ENCODE data around the gene ANKS1B. TPM values are rescaled to one million over a fixed set of nuclear protein-coding genes. Genes with fewer than 3 reads are reported as not detected.

The ANKS1B gene
- total and polyA plus RNA-seq, 2 of the 4 experiments (the other 2 are of a cell fraction) = 0.17 to 0.18 TPM

- dilution Hi-C loops (cut with HindIII; ENCODE audit: low sequenced_read_pairs, unreplicated experiment) = no loop called here
- intact Hi-C loops (cut with micrococcal nuclease) = no loop called here
- no peak overlapping the region for H3K4me3 ChIP-seq (ENCODE audit: insufficient read depth, low read depth, low read length)
- no peaks in the 10 kb centered on the region for H4K20me1 ChIP-seq (ENCODE audit: insufficient read depth, low read length)
- TF ChIP-seq ELK1 (IDR thresholded peaks at IDR 0.05; ENCODE audit: borderline replicate concordance, low read depth, low read length) = no peak
- no peak for TF ChIP-seq RAD21 (IDR thresholded peaks at IDR 0.05; ENCODE audit: low read length)
- no peak for TF ChIP-seq BHLHE40 (IDR thresholded peaks at IDR 0.05; ENCODE audit: low read depth, low read length)
- no peak for TF ChIP-seq POLR2A (IDR thresholded peaks at IDR 0.05; ENCODE audit: low read depth, low read length)
- TF ChIP-seq FOS (IDR thresholded peaks at IDR 0.05; ENCODE audit: low read depth, low read length) = no peak
- TF ChIP-seq CTCF (conservative IDR thresholded peaks at IDR 0.05; ENCODE audit: low read depth, low read length) = no peak
- no peak for TF ChIP-seq CHD1 (IDR thresholded peaks at IDR 0.05; ENCODE audit: low read depth, low read length)
- TF ChIP-seq MXI1 (IDR thresholded peaks at IDR 0.05; ENCODE audit: borderline replicate concordance, low read depth, low read length) = no peak
- no peak for TF ChIP-seq MAZ (IDR thresholded peaks at IDR 0.05; ENCODE audit: borderline replicate concordance, low read depth, low read length)
- TF ChIP-seq MAFK (IDR thresholded peaks at IDR 0.05; ENCODE audit: low read depth, low read length) = no peak
- TF ChIP-seq RFX5 (IDR thresholded peaks at IDR 0.05; ENCODE audit: low read depth, low read length) = no peak
- no peak overlapping the region for H4K8ac ChIP-seq (ENCODE audit: low read depth in 2 of 2, low read length in 2 of 2)
- H3K9ac ChIP-seq (ENCODE audit: low read depth, low read length) = no peak overlapping the region
- H3K18ac ChIP-seq (ENCODE audit: low read depth, low read length) = no peak overlapping the region
- no peak overlapping the region for H2AK9ac ChIP-seq (replicated peaks; ENCODE audit: low read depth, low read length, poor library complexity)
- no peak overlapping the region for H4K91ac ChIP-seq (ENCODE audit: insufficient read depth, low read depth, low read length)
- DNase-seq = no peak
- in situ Hi-C loops (cut with MboI; ENCODE audit: low sequenced_read_pairs) = no loop called here
- no peaks in the 10 kb centered on the region for H3K79me1 ChIP-seq (ENCODE audit: low read depth in 1 of 2, low read length in 2 of 2)
- H3K27ac ChIP-seq (ENCODE audit: insufficient read depth, low read length) = no peak overlapping the region
- H2AK5ac ChIP-seq (ENCODE audit: low read depth, low read length) = no peak overlapping the region
- H4K5ac ChIP-seq (ENCODE audit: low read depth, low read length) = no peak overlapping the region
- no peak overlapping the region for H2BK5ac ChIP-seq (ENCODE audit: low read depth, low read length, poor library complexity, severe bottlenecking)
- H3K9me3 ChIP-seq (ENCODE audit: control insufficient read depth, insufficient read depth, low read length) = no peaks in the 10 kb centered on the region
- no TSS peak for BruUV-seq (replicated peaks)
- no CpG with 5 or more reads among the region's 5 CpGs for WGBS, 2 experiments (ENCODE audit: extremely low coverage in 2 of 2, insufficient read length in 1 of 2)
- no peak overlapping the region for H2BK20ac ChIP-seq (ENCODE audit: low read depth, low read length)
- H3K4me1 ChIP-seq (ENCODE audit: control insufficient read depth, insufficient read depth, low read length) = no peaks in the 10 kb centered on the region
- no peak overlapping the region for H3K14ac ChIP-seq (replicated peaks; ENCODE audit: low read depth, low read length)
- no peak overlapping the region for H3K23ac ChIP-seq (ENCODE audit: low read depth, low read length)
- no peak for ATAC-seq (ENCODE audit: low read depth)
- CTCF ChIA-PET = interaction anchor here (0.6 to 1.1 kb wide), 2 partner anchors 12 to 659 kb away, joined by 3 to 4 read pairs; no protein-coding TSS in a partner anchor
- no peak overlapping the region for H2BK15ac ChIP-seq (ENCODE audit: low read depth, low read length)
- no peak overlapping the region for H3K56ac ChIP-seq (ENCODE audit: extremely low read depth, insufficient read depth, low read length)
- no peak overlapping the region for H3K4me2 ChIP-seq (ENCODE audit: low read depth, low read length)
- POLR2A ChIA-PET (ENCODE audit: unreplicated experiment) = no interaction called here
- H2AFZ ChIP-seq (replicated peaks; ENCODE audit: low read length, poor library complexity) = no peak overlapping the region
- no peaks in the 10 kb centered on the region for H3K36me3 ChIP-seq (ENCODE audit: control insufficient read depth, insufficient read depth, low read length)
- H3K27me3 ChIP-seq (ENCODE audit: control insufficient read depth, insufficient read depth, low read length) = no peaks in the 10 kb centered on the region
- H3K9me1 ChIP-seq (ENCODE audit: insufficient read depth, low read length) = no peaks in the 10 kb centered on the region
- H3K4ac ChIP-seq (ENCODE audit: low read depth, low read length) = no peak overlapping the region
- H2BK120ac ChIP-seq (ENCODE audit: low read depth, low read length) = no peak overlapping the region
Observed at GRCh38 chr12:99898645-99899044, 86.1 kb downstream of the ANKS1B start.

Measured in IMR-90 (cell line).